Measurements from ENCODE around the gene CACNA1D.
"Not testable (repeated sequence)": the region's sequence is repeated elsewhere in the genome, so short reads cannot be mapped to it uniquely, and the experiment has no call there.

CACNA1D gene

GRCh38 chr3:53616971-53617892 is 122.8 kb downstream of the CACNA1D start:
- DNase-seq (ENCODE audit: low read depth in 2 of 2): no peak

DNA sequence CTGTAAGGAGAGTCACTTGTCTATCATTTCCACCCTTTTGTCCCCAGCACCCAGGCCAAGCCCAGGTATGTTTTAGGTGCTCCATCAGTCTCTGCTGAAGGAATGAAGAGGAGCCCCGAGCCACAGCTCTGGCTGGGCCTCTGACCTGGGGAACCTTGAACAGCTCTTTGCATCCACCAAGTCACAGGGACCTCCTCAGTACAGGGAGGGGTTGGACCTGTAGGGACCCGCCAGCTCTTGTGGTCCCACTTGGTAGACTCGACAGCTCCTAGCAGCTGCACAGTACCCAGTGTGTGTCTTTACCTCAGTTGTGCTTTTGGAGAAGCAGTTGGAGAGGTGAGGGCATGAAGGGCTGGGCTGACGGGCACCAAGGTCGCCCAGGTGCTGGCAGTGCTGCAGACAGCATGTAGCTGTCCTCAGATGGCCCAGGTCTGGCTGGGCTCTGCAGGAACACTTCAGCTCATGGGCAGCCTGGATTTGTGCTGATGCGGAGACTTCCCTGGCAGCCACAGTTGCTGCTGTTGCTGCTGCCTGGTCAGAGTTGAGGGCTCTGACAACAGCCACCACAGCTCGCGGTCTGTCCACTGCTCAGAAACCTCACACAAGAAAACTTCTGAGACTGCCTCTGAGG is 123.6 kb downstream of the CACNA1D start:
- no peak for DNase-seq (ENCODE audit: low read depth in 2 of 2)

DNA sequence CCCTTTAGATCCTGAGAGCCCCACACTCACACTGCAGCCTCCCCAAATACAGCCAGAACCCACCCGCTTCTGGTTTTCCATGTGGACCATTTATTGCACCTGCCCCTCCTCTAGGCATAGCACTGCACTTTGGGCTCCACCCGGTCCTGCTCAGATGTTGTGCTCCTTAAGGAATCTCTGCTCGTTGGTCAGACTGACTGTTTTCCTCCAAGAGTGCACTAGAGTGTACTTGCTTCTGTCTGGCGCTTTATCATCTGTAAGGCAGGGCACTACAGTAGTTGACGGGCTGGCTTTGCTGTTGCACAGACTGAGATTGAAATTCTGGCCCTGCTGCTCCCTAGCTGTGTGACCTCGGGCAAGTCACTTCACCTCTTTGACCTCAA is 124.1 kb downstream of the CACNA1D start:
- no peak for DNase-seq (ENCODE audit: low read depth in 2 of 2)

DNA sequence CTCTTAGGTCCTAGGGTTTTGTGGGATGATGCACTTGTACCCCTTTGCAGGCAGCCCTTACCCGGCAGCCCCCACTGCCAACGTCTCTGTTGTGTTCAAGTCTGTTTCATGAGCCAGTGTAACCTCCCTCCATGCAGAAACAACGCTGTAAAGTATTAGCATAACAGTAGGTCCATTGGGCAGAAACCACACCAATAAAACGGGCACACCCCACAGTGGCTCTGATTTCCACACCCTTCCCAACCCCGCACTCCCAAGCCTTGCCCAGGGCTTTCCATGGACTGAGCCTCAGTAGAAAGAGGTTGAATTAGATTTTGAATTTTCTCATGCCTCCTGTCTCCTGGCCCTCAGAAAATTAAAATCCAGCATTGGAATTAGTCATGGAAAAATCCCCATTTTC is 124.5 kb downstream of the CACNA1D start:
- no peak for DNase-seq (ENCODE audit: low read depth in 2 of 2)

- no peak for DNase-seq (ENCODE audit: low read depth in 2 of 2)
These were observed 129.8 kb downstream of the CACNA1D start for GRCh38 chr3:53624061-53624857.

DNA sequence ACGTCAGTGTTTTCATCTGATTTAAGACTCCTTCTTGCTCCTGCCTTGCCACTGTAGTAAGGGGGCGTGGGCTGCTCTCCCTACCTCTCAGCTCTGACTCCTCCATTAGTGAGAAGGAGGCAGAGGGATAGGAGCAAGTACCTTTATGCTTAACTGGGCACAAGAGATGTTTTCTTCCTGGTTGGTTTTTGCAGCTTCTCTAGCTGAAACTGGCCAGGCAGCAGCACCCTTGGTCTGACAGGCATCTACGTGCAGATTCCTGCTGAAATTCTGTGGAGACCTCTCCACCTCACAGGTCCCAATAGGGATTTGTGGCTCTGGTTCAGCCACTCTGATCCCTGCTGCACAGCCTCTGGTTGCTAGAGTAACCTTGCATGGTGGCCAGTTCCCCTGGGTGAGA is 132.5 kb downstream of the CACNA1D start:
- no peak for DNase-seq (ENCODE audit: low read depth in 2 of 2)

DNA sequence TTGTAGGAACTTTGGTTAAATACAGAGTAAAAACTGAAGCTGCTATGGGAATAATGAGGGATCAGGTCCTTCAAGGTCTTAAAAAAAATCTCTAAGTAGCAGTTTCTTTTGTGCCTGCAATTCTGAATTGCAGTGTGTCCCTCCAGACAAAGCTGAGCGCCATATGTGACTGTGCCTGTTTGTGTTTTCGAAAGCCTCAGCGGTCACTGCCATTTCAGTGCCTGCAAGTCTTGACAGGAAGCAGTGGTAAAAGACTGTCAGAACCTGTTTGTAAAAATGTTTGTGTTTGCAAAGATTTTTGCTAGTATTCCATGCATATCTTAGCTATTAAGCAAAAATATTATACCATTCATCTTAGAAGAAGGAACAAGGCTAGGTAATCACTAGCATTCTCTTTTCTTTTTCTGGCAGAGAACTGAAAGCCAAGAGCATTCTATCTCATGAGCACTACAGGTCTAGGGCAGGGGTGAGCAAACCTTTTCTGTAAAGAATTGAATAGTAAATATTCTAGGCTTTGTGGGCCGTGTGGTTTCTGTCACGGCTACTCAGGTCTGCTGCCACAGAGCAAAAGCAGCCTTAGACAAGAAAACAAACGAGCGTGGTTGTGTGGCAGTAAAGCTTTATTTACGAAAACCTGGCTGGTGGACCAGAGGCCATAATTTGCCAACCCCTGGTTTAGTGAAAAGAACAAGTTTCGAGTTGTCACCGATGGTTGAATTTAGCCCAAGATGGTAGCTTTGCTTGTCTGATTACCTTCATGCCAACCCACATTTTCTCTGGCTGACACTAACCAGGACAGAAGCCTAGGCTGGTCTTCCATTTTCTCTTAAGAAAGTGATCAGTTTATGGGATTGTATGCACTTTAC is 134.4 kb downstream of the CACNA1D start:
- DNase-seq (ENCODE audit: low read depth in 2 of 2): no peak

DNA sequence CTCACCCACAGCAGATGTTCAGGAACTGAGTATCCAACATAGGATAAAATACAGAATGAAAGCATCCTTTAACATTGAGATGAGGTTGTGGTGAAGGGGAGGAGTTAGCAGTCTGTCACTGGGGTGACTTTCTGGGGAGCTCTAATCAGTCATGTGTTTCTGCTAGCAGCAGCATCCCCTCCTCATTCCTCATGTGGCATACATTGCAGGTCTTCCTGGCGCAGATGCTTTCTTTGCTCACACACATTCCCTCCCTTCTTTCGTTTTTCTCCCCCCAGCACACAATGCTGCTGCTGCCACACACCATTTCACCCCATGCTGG is 135.0 kb downstream of the CACNA1D start:
- no peak for DNase-seq (ENCODE audit: low read depth in 2 of 2)

DNA sequence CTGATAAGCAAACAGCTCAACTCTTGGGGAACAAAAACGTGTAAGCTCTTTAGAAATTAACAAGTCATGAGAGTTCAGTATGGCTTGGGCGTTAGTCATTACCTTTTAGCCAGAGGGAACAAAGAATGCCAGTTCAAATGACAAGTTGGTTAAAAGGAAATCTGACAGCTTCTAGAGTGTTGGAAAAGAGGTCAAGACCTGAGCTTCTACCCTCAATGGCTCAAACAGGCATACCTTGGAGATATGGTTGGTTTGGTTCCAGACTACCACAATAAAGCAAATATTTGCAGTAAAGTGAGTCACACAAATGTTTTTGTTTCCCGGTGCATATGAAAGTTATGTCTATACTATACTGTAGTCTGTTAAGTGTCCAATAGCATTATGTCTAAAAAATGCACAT is 136.1 kb downstream of the CACNA1D start:
- DNase-seq (ENCODE audit: low read depth in 2 of 2): no peak

- DNase-seq (ENCODE audit: low read depth in 2 of 2): no peak
These were observed 138.9 kb downstream of the CACNA1D start for GRCh38 chr3:53633197-53633787.

DNA sequence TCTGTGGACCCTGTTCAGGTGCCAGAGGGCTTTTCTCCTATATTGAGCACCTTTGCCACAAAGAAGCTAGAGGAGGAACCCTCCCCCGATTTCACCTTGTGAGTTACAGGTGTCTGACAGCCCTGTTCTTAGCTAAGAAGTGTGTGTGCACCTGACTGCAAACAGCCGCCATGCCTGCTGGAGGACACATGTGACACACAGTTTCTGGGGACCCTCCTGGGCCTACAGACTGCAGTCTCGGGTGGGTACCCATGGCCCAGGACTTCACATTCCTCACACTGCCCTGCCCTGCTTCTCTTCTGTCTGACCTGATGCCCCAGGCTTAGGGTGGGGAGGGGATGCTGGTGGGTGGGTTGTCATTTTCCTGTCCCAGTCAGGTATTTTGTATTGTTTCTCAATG is 140.6 kb downstream of the CACNA1D start:
- DNase-seq (ENCODE audit: low read depth in 2 of 2): no peak

- not testable (repeated sequence) for DNase-seq (ENCODE audit: low read depth in 2 of 2)
These were observed 144.4 kb downstream of the CACNA1D start for GRCh38 chr3:53638806-53639205.

GRCh38 chr3:53641397-53641796 is 147.0 kb downstream of the CACNA1D start:
- DNase-seq (ENCODE audit: low read depth in 2 of 2): no peak

DNA sequence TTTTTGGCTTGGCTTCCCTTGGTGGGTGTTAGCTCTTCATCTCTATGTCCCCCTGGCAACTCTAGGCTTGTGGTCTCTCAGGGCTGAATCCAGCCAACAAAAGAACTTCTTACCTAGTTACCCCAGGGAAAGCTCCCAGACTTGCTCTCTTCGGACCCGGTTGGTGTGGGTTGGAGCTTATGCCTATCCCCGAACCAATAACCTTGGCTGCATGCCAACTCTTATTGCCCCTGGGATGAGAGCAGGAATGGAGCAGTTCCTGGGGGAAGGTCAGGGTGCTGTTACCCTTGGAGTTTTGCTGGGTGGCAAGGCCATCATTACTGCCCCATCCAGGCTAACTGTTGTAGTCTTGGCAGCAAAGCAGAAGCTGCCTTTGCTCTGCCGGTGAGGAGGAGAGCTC is 147.8 kb downstream of the CACNA1D start:
- DNase-seq (ENCODE audit: low read depth in 2 of 2): no peak

DNA sequence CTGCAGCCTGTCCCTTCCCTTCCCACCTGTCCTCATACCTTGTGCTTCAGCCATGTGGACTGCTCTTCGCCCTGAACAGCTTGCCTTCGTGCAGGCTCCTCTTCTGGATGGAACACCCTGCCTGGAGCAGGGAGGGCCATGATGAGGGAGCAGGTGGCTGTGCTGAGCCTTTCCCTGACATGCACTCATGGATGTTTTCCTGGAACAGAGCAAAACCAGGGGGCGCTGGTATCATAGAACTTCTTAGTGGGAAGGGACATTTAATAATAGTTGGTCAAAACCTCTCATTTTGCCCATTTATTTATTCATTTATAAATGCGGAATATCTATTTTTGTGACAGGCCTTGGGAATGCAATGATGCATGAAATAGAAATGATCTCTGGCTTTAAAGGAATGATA is 149.3 kb downstream of the CACNA1D start:
- DNase-seq (ENCODE audit: low read depth in 2 of 2): no peak

DNA sequence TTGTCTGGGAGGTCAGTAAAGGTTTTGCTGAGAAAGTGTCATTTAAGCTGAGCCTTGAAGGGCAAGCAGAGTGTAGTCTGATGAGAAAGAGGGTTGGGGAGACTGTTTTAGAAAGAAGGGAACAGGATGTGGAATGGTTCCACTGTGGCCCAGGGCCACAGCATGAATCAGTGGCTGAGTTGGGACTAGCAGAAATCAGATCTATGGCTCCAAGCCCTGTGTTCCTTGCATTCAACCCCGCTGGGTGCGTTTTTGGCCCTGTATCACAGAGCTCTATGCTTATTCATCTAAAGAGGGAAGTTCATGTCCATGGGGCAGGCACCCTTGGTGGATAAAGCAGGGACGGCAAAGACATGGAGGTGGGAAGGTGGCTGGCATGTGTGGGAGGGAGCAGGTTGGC is 151.3 kb downstream of the CACNA1D start:
- no peak for DNase-seq (ENCODE audit: low read depth in 2 of 2)

DNA sequence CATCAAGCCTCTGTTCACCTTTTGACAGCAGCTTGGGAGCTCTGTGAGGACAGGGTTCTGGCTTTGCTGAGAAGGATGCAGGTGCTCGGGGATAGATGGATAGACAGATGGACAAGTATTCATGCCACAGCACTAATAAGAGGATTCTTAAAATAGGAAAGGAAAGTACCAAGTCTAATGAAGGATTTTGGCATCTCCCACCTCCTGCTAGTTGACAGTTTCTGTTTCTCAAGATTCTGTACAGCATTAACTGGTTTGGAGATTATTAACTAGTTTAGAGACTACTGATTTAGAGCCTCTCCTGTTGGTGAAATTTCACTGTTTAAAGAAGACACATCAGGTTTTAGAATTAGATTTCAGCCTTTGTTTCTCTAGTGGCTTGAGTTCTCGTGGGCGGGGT is 152.3 kb downstream of the CACNA1D start:
- DNase-seq (ENCODE audit: low read depth in 2 of 2): no peak

DNA sequence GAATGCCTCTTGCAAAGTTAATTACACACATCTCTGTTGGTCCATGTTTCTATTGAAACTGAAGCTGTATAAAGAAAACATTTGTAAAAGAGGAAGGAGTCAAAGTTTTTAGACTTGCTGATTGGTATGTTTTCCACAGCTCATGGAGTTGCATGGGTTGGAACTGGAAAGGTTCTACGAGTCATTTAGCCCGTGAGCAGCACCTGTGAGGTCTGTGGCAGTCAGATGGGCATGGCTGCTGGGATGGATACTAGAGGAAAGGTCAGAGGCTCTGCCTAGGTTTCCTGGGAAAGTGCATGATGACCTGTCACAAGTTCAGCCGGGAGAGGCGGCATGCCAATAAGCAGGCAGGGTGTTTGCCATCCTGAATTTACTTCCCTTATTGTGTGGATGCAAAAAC is 155.4 kb downstream of the CACNA1D start:
- DNase-seq (ENCODE audit: low read depth in 2 of 2): no peak

DNA sequence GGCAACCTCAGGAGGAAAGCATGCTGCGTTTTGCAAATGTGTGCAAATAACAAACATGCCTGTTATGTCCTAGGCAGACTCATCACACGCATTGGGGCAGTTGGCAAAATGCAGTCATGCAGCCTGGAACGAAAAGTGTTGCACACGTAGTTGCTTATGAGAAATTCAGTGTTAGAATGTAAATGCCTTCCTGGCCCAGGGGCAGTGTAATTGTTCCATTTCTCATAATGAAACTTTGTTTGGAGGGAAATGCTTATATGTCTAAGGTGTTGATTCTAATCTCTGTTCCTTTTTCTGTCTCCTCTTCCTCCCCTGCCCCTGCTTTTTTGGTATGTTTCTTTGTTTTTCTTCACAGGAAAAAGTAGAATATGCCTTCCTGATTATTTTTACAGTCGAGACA is 156.0 kb downstream of the CACNA1D start:
- DNase-seq (ENCODE audit: low read depth in 2 of 2): no peak

GRCh38 chr3:53650928-53651661 is 156.7 kb downstream of the CACNA1D start:
- DNase-seq (ENCODE audit: low read depth in 2 of 2): no peak

GRCh38 chr3:53651927-53652326 is 157.5 kb downstream of the CACNA1D start:
- DNase-seq (ENCODE audit: low read depth in 2 of 2): no peak

All from stimulated activated CD4-positive, alpha-beta T cell treated with anti-CD3 and anti-CD28 coated beads, Interleukin-4, amount 100 ng/mL, for 48 hours (primary cell).